Astrocyte (in vitro differentiated cells and primary cell): ENCODE results near the gene KCNJ1. TPM values are rescaled to one million over a fixed set of nuclear protein-coding genes. Genes with fewer than 3 reads are reported as not detected.

Source experiments
- DNase-seq: peaks from one replicate; pipeline ENCODE4 v3.0.0-alpha.2; 2010; ENCODE audit warnings: low read depth
- FAIRE-seq: peaks from 2 replicates; lab custom pipeline; 2011; peaks lifted over from hg19 to GRCh38; lab: Jason Lieb, UNC
- H2AFZ ChIP-seq: 2 replicates; pipeline ENCODE4 v1.6.0; 2012; ENCODE audit warnings: low read depth, low read length, inconsistent platforms
- H3K27ac ChIP-seq: 2 replicates; pipeline ENCODE4 v1.5.1; 2011; ENCODE audit warnings: low read depth, low read length, inconsistent platforms
- H3K27me3 ChIP-seq: 2 replicates; pipeline ENCODE4 v1.6.0; 2011; ENCODE audit warnings: low read length, inconsistent platforms; ENCODE audit not compliant: insufficient read depth
- H3K36me3 ChIP-seq: 2 replicates; pipeline ENCODE4 v1.5.1; 2011; ENCODE audit warnings: low read length, inconsistent platforms; ENCODE audit not compliant: insufficient read depth
- H3K4me1 ChIP-seq: 2 replicates; pipeline ENCODE4 v1.5.1; 2011; ENCODE audit warnings: low read length, inconsistent platforms; ENCODE audit not compliant: insufficient read depth
- H3K4me2 ChIP-seq: 2 replicates; pipeline ENCODE4 v1.6.0; 2012; ENCODE audit warnings: low read length, inconsistent platforms
- H3K4me3 ChIP-seq: 2 replicates; pipeline ENCODE4 v1.5.1; 2011; ENCODE audit warnings: low read depth, mild to moderate bottlenecking, low read length, inconsistent platforms; ENCODE audit not compliant: insufficient read depth
- H3K79me2 ChIP-seq: 2 replicates; pipeline ENCODE4 v1.6.0; 2012; ENCODE audit warnings: mild to moderate bottlenecking, low read length, inconsistent platforms; ENCODE audit not compliant: insufficient read depth
- H3K9ac ChIP-seq: 2 replicates; pipeline ENCODE4 v1.6.0; 2012; ENCODE audit warnings: mild to moderate bottlenecking, low read length, inconsistent platforms
- H3K9me3 ChIP-seq: 2 replicates; pipeline ENCODE4 v1.5.1; 2012; ENCODE audit warnings: low read depth, mild to moderate bottlenecking, low read length, inconsistent platforms; ENCODE audit not compliant: insufficient read depth
- H4K20me1 ChIP-seq: 2 replicates; pipeline ENCODE4 v1.6.0; 2012; ENCODE audit warnings: low read length, inconsistent platforms; ENCODE audit not compliant: insufficient read depth
- H3K27ac Mint-ChIP-seq: one replicate; pipeline ENCODE4 v1.8.0; 2021; ENCODE audit warnings: mild to moderate bottlenecking, mixed read lengths; ENCODE audit not compliant: unreplicated experiment
- H3K27me3 Mint-ChIP-seq: one replicate; pipeline ENCODE4 v1.8.0; 2021; ENCODE audit warnings: low read depth, mixed read lengths; ENCODE audit not compliant: unreplicated experiment
- H3K36me3 Mint-ChIP-seq: one replicate; pipeline ENCODE4 v1.8.0; 2021; ENCODE audit warnings: low read depth, mixed read lengths; ENCODE audit not compliant: unreplicated experiment
- H3K4me1 Mint-ChIP-seq: one replicate; pipeline ENCODE4 v1.8.0; 2021; ENCODE audit warnings: low read depth, mixed read lengths; ENCODE audit not compliant: unreplicated experiment
- H3K4me3 Mint-ChIP-seq: one replicate; pipeline ENCODE4 v1.8.0; 2021; ENCODE audit warnings: mild to moderate bottlenecking, moderate library complexity, mixed read lengths; ENCODE audit not compliant: unreplicated experiment
- H3K9me3 Mint-ChIP-seq: one replicate; pipeline ENCODE4 v1.8.0; 2021; ENCODE audit warnings: mild to moderate bottlenecking, mixed read lengths; ENCODE audit not compliant: unreplicated experiment
- EZH2 ChIP-seq: IDR thresholded peaks from 2 replicates; pipeline ENCODE4 v1.6.1; 2012; ENCODE audit warnings: mild to moderate bottlenecking, low read length, inconsistent platforms; ENCODE audit not compliant: insufficient read depth
- total RNA-seq: library from RNA; stranded (reverse); gene quantifications from 2 replicates; pipeline ENCODE4 v1.2.1, GENCODE V29; 2021
- TF ChIP-seq, protein P1 (sequence below): IDR thresholded peaks from 2 replicates; pipeline ENCODE4 v1.5.1; 2011; ENCODE audit warnings: low read depth, mild to moderate bottlenecking, inconsistent platforms, low read length, moderate library complexity; ENCODE audit not compliant: insufficient read depth

KCNJ1 gene
- total RNA-seq, 1 donor from 2014 or later = not detected

DNA sequence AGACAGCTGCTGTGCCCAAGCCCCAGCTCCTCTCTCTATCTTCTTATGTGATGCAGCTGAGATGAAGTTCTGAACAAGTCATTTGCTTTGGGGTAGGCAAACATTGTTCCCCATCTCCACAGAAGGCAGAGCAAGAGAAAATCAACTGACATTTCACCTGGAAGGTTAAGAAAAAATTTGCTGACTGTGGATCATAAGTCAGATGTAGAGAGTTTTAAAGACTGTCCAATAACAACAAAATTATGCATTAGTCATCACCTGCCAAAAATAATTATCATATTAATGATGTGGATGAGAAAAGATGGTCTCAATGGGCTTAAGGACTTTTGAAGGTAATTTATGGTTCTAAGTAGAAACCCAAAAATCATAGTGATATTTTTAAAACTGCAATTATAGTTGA lies 59.2 kb downstream of the KCNJ1 start:
- peaks cover 11% of the 10 kb centered on the region for H3K36me3 Mint-ChIP-seq
- no peak for TF ChIP-seq EZH2
- TF ChIP-seq, protein P1, sequence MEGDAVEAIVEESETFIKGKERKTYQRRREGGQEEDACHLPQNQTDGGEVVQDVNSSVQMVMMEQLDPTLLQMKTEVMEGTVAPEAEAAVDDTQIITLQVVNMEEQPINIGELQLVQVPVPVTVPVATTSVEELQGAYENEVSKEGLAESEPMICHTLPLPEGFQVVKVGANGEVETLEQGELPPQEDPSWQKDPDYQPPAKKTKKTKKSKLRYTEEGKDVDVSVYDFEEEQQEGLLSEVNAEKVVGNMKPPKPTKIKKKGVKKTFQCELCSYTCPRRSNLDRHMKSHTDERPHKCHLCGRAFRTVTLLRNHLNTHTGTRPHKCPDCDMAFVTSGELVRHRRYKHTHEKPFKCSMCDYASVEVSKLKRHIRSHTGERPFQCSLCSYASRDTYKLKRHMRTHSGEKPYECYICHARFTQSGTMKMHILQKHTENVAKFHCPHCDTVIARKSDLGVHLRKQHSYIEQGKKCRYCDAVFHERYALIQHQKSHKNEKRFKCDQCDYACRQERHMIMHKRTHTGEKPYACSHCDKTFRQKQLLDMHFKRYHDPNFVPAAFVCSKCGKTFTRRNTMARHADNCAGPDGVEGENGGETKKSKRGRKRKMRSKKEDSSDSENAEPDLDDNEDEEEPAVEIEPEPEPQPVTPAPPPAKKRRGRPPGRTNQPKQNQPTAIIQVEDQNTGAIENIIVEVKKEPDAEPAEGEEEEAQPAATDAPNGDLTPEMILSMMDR = no peak

GRCh38 chr11:128806506-128807261 lies 60.4 kb downstream of the KCNJ1 start:
- TF ChIP-seq, protein P1 = no peak
- no peak for TF ChIP-seq EZH2
- DNase-seq (peak; percentile 74), FAIRE-seq (no peak)
- Histone ChIP-seq H3K36me3 (peaks cover 6% of the 10 kb centered on the region), H3K27ac (peak overlapping the region; percentile 74), H3K4me1 (peaks cover 28% of the 10 kb centered on the region), H3K27me3 (no peaks in the 10 kb centered on the region), H3K9me3 (no peaks in the 10 kb centered on the region), H4K20me1 (no peaks in the 10 kb centered on the region), H3K9ac (peak overlapping the region; percentile 49), H3K4me2 (peak overlapping the region; percentile 45), H3K79me2 (no peaks in the 10 kb centered on the region), H2AFZ (no peak overlapping the region), H3K4me3 (no peak overlapping the region)
- Mint-ChIP-seq H3K27ac (peak overlapping the region; percentile 29), H3K4me1 (peaks cover 45% of the 10 kb centered on the region), H3K4me3 (peak overlapping the region; percentile 31), H3K36me3 (peaks cover 11% of the 10 kb centered on the region), H3K27me3 (no peaks in the 10 kb centered on the region), H3K9me3 (no peaks in the 10 kb centered on the region)

More for the DNA sequence above, 59.2 kb downstream of the KCNJ1 start:
- Mint-ChIP-seq H3K4me3 (no peak overlapping the region), H3K27ac (no peak overlapping the region), H3K27me3 (no peaks in the 10 kb centered on the region), H3K9me3 (no peaks in the 10 kb centered on the region), H3K4me1 (peaks cover 40% of the 10 kb centered on the region)
- Histone ChIP-seq H3K27me3 (no peaks in the 10 kb centered on the region), H3K4me1 (peaks cover 25% of the 10 kb centered on the region), H2AFZ (no peak overlapping the region), H3K79me2 (no peaks in the 10 kb centered on the region), H4K20me1 (no peaks in the 10 kb centered on the region), H3K9ac (no peak overlapping the region), H3K27ac (no peak overlapping the region), H3K36me3 (peaks cover 6% of the 10 kb centered on the region), H3K4me3 (no peak overlapping the region), H3K4me2 (no peak overlapping the region), H3K9me3 (no peaks in the 10 kb centered on the region)
- DNase-seq (no peak), FAIRE-seq (no peak)

DNA sequence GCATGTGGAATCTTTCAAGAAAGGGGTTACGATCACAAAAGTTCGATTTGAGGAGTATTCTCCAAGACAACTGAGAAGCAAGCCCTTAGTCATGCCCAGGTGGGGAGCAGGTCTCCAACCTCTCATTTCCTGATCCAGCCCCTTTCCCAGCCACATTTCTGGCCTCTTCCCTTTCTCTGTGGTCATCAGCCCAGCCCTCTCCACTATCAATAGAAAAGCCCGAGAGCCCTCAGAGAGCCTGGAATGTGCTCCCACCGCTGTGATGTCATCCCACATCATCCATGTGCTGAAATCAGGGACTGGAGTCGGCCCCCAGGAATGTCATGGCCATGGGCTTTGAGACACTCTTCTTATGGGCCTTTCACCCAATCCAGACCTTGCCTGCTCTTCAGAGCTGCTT lies 62.6 kb downstream of the KCNJ1 start:
- peak; percentile 60 for DNase-seq
- Histone ChIP-seq H3K4me3 (no peak overlapping the region), H3K36me3 (no peaks in the 10 kb centered on the region), H3K9me3 (no peaks in the 10 kb centered on the region), H4K20me1 (no peaks in the 10 kb centered on the region), H3K79me2 (no peaks in the 10 kb centered on the region), H2AFZ (no peak overlapping the region), H3K4me1 (peaks cover 28% of the 10 kb centered on the region), H3K4me2 (peak overlapping the region; percentile 20), H3K27me3 (no peaks in the 10 kb centered on the region), H3K27ac (no peak overlapping the region), H3K9ac (no peak overlapping the region)
- H3K27me3 Mint-ChIP-seq = no peaks in the 10 kb centered on the region
- no peak overlapping the region for H3K4me3 Mint-ChIP-seq
- peaks cover 46% of the 10 kb centered on the region for H3K4me1 Mint-ChIP-seq
- no peak for FAIRE-seq
- H3K27ac Mint-ChIP-seq = peak overlapping the region; percentile 75
- no peaks in the 10 kb centered on the region for H3K9me3 Mint-ChIP-seq
- H3K36me3 Mint-ChIP-seq = peaks cover 9% of the 10 kb centered on the region
- TF ChIP-seq EZH2 = no peak
- TF ChIP-seq, protein P1 = no peak
